GM21619 (cell line): Measurements from ENCODE around the gene RND1.
"Not testable (repeated sequence)": the region's sequence is repeated elsewhere in the genome, so short reads cannot be mapped to it uniquely, and the experiment has no call there.

Experiments
- ATAC-seq: cut with Tn5 transposase; IDR thresholded peaks from one replicate; pipeline ENCODE4 v1.9.1; 2021; ENCODE audit not compliant: unreplicated experiment

RND1 gene

DNA sequence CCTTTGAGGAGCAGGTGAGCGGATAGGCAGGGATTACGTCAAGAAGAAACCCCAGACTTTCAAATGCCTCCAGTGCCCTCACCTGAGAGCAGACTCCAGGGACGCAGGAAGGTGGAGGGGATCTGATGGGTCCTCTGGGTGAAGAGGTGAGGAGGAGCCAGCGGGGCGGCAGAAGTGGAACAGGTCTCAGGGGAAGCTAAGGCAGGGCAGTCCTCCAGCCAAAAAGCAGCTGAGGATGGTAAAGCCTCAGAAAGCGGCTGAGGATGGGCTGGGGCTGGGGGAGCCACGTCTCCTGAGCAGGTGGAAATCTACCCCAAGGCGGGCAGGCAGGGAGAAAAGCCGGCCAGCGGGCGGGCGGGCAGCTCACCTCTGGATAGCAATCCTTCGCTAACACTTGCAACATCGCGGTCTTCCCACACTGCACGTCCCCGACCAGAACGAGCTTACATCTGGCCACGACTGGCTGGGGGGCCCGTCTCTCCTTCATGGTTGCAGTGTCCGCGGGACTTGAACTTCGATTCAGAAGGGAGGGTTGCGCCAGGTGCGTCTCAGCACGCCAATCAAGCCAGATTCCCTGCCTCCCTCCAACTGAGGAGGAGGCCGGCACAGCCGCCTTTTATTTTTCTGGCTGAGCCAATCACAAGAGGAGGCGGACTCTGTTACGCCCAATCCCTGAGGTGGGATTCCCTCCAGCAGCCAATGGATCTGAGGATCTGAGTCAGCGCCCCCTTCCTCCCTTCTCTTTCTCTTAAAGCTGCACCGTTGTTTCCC, at the start of gene RND1:
TSS of gene RND1 (minus strand) at position 590 of the 771 bp plus-strand sequence. CDS start at position 487, 103 bp downstream.
- ATAC-seq: peak; percentile 93

DNA sequence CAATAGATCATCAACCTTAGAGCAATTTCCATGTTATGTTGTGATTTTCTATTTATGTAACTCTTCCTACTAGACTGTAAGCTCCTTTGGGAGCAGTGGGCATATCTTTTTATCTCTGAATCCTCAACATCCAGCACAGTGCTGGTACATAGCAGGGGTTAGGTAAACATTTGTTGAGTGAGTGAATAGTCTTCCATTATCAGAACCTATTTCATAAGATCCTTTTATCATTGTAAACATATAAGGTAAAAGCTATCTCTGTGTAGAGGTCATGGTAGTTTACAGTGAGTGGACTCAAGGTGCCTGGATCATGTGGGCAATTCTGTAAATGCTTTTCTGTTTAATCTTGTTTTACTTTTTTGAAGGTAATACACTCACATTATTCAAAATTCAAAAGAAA, 44.5 kb upstream of the RND1 start:
- ATAC-seq: no peak

DNA sequence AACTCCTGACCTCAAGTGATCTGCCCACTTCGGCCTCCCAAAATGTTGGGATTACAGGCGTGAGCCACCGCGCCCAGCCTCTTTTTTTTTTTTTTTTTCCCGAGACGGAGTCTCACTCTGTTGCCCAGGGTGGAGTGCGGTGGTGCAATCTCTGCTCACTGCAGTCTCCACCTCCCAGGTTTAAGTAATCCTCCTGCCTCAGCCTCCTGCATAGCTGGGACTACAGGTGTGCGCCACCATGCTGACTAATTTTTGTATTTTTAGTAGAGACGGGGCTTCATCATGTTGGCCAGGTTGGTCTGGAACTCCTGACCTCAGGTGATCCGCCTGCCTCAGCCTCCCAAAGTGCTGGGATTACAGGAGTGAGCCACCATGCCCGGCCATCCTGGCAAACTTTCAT, 44.0 kb upstream of the RND1 start:
- ATAC-seq: not testable (repeated sequence)

DNA sequence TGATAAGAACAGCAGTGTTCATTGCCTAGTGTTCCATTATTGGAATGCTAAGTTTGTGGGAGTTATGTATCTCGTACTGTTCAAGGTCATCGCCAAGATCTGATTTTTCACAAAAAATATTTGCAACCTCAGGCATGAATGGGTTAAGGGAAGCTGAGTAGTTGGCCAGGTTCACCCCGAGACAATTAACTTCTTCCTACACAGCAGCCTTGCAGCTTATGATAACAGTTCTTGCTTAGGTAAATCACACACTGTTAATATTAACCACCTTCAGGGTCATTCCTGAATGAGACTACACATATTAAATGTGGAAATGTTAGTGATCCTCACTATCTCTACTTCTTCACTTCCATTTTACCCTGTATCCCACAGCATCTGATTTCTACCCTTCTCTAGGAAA, 41.6 kb upstream of the RND1 start:
- no peak for ATAC-seq

DNA sequence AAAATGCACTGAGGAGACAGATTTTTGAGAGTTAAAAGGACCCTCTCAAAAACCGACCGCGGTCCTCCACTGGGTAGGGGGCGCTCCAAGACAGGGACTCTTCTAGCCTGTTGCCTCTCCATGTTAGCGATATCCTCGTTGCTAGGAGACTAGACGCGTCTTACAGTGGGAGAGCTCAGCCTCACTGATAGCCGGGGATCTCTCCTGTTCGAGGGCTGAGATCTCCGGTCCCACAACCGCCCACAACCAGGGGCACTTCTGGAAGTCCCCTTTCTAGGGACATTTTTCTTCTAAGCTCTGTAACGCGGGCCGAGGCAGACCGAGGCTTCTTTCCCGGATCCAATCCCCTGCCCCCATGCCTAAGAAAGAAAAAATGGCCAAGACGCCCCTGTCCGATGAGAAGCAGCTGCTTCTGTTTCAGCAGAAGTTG, 38.3 kb upstream of the RND1 start:
- peak; percentile 78 for ATAC-seq

GRCh38 chr12:48903363-48903981, 37.8 kb upstream of the RND1 start:
- no peak for ATAC-seq

DNA sequence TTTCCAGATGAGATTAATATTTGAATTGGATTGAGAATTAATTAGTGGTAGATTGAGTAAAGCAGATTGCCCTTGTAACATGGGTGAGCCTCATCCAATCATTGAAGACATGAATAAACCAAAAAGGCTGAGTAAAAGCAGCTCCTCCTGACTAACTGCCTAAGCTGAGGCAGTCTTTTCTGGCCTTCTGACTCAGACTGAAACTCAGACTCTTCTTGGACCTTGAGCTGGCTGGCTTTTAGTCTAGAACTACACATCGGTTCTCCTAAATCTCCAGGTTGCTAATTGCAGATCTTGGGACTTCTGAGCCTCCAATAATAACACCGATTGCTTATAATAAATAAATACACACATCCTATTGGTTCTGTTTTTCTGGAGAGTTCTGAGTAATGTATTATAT, 35.6 kb upstream of the RND1 start:
- ATAC-seq: no peak

- no peak for ATAC-seq
Observed at GRCh38 chr12:48899651-48900050, 34.0 kb upstream of the RND1 start.

GRCh38 chr12:48894271-48894670, 28.6 kb upstream of the RND1 start:
- no peak for ATAC-seq

- peak; percentile 60 for ATAC-seq
Observed at GRCh38 chr12:48890657-48891418, 25.2 kb upstream of the RND1 start.

GRCh38 chr12:48889679-48890078, 24.0 kb upstream of the RND1 start:
- ATAC-seq: no peak

- ATAC-seq: no peak
Observed at GRCh38 chr12:48883305-48884161, 17.9 kb upstream of the RND1 start.

GRCh38 chr12:48882972-48883304, 17.3 kb upstream of the RND1 start:
- no peak for ATAC-seq

- no peak for ATAC-seq
Observed at GRCh38 chr12:48882315-48882687, 16.6 kb upstream of the RND1 start.

GRCh38 chr12:48881686-48882314, 16.1 kb upstream of the RND1 start:
- no peak for ATAC-seq

DNA sequence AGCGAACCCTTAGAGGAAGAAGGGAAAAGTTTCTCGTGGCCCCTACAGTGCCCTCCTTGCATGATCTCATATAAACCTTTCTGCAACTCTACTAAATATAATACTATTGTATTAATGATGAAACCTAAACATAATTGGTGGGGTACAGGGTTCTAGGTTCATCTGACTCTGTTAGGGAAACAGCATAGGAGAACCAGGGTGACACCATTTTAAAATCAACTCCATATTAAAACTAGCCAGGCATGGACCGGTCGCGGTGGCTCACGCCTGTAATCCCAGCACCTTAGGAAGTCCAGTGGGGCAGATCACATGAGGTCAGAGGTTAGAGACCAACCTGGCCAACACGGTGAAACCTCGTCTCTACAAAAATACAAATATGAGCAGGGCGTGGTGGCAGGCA, 15.0 kb upstream of the RND1 start:
- ATAC-seq: no peak

GRCh38 chr12:48878548-48878947, 12.9 kb upstream of the RND1 start:
- no peak for ATAC-seq

- ATAC-seq: no peak
Observed at GRCh38 chr12:48875944-48876515, 10.4 kb upstream of the RND1 start.

DNA sequence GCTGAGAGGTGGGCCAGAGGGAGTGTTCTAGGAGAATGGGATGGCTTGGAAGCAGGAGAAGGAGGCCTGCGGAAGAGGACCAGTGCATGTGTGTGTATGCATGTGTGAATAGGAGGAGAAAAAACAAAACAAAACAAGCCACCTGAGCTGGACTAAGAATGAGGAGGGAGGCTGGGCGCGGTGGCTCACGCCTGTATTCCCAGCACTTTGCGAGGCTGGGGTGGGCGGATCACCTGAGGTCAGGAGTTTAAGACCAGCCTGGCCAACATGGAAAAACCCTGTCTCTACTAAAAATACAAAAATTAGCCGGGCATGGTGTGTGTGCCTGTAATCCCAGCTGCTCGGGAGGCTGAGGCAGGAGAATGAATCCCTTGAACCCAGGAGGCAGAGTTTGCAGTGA, 7.9 kb upstream of the RND1 start:
- ATAC-seq: not testable (repeated sequence)

- ATAC-seq: no peak
Observed at GRCh38 chr12:48873096-48873495, 7.4 kb upstream of the RND1 start.
